AG09309 (cell line): ENCODE measurements around the gene ADK.

Experiments
- DNase-seq: peaks from one replicate; pipeline ENCODE4 v3.0.0-alpha.2; 2010; ENCODE audit warnings: low read depth
- H3K4me3 ChIP-seq: 2 replicates; pipeline ENCODE4 v1.5.1; 2011; ENCODE audit warnings: mild to moderate bottlenecking, low read depth, low read length, moderate library complexity; ENCODE audit not compliant: control insufficient read depth
- TF ChIP-seq, protein P1 (sequence below): IDR thresholded peaks from 2 replicates; pipeline ENCODE4 v1.5.1; 2011; ENCODE audit warnings: mild to moderate bottlenecking, low read depth, low read length, inconsistent platforms; ENCODE audit not compliant: insufficient read depth, control insufficient read depth; ENCODE audit errors: missing control alignments

ADK gene

DNA sequence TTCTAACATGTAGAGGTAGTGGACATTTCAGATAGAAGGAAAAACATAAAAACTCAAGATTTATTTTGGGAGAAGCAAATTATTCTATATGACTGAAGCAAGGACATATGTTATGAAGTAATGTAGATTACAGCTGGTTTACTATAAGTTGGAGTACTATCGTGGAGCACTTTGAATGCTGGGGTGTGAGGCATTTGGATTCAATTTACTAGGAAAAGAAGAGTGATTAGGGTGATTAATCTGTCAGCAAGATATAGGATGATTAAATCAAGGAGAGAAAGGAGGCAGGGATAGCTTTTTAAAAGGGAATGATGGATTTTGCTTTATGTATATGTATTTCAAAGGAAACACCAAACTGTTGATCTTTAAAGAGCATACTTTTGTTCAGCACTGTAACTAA is 356.9 kb downstream of the ADK start:
- DNase-seq: no peak
- H3K4me3 ChIP-seq: no peak overlapping the region
- TF ChIP-seq, protein P1, sequence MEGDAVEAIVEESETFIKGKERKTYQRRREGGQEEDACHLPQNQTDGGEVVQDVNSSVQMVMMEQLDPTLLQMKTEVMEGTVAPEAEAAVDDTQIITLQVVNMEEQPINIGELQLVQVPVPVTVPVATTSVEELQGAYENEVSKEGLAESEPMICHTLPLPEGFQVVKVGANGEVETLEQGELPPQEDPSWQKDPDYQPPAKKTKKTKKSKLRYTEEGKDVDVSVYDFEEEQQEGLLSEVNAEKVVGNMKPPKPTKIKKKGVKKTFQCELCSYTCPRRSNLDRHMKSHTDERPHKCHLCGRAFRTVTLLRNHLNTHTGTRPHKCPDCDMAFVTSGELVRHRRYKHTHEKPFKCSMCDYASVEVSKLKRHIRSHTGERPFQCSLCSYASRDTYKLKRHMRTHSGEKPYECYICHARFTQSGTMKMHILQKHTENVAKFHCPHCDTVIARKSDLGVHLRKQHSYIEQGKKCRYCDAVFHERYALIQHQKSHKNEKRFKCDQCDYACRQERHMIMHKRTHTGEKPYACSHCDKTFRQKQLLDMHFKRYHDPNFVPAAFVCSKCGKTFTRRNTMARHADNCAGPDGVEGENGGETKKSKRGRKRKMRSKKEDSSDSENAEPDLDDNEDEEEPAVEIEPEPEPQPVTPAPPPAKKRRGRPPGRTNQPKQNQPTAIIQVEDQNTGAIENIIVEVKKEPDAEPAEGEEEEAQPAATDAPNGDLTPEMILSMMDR: no peak

DNA sequence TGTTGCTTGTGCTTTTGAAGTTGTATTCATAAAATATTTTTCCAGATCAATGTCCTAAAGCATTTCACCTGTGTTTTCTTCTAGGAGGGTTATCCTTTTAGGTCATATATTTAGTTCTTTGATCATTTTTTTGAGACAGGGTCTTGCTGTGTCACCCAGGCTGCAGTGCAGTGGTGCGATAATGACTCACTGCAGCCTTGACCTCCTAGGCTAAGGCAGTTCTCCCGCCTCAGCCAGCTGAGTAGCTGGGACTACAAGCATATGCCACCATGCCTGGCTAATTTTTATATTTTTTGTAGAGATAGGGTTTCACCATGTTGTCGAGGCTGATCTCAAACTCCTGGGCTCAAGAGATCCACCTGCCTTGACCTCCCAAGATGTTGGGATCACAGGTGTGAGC is 359.6 kb downstream of the ADK start:
- DNase-seq: no peak
- no peak overlapping the region for H3K4me3 ChIP-seq
- TF ChIP-seq, protein P1: no peak

DNA sequence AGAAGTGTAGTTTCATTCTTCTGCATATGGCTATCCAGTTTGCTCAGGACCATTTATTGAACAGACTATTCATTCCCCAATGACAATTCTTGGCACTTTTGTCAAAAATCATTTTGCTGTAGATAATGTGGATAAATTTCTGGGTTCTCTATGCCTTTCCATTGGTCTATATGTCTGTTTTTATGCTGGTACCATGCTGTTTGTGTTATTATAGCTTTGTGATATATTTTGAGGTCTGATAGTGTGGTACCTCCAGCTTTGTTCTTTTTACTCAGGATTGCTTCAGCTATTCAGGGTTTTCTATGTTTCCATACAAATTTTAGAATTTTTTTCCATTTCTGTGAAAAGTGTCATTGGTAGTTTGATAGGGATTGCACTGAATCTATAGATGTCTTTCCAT is 360.0 kb downstream of the ADK start:
- no peak overlapping the region for H3K4me3 ChIP-seq
- DNase-seq: no peak
- TF ChIP-seq, protein P1: no peak

DNA sequence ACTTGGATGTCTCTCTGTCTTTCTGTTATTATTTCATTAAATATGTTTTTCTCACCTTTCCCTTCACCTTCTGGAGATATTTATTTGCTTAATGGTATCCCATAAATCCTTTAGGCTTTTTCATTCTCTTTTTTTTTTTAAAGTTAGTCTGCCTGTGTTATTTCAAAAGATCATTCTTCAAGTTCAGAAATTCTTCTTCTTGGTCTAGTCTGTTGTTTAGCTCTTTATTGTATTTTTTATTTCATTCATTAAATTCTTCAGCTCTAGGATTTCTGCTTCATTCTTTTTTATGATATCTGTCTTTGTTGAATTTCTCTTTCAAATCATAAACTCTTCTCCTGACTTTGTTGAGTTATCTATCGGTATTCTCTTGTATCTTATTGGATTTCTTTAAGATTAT is 363.3 kb downstream of the ADK start:
- TF ChIP-seq, protein P1: no peak
- DNase-seq: no peak
- no peak overlapping the region for H3K4me3 ChIP-seq

DNA sequence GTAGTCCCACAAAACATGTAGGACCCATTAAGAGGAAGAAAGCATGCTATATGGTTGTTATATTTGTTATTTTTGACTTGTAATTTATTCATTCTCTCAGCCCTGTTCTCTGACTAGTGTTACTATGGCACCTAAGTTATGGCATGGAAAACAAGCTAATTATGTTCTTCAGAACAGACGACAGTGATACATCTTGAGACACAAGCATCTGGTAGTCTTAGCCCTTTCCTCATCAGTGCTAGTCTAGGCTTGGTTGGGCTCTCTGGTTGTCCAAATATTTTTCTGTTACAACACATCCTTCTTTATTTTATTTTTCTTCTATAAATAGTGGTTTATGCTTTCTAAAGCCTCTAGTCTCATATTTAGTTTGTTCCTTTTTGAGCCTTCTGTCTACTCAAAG is 367.0 kb downstream of the ADK start:
- no peak overlapping the region for H3K4me3 ChIP-seq
- no peak for DNase-seq
- TF ChIP-seq, protein P1: no peak

DNA sequence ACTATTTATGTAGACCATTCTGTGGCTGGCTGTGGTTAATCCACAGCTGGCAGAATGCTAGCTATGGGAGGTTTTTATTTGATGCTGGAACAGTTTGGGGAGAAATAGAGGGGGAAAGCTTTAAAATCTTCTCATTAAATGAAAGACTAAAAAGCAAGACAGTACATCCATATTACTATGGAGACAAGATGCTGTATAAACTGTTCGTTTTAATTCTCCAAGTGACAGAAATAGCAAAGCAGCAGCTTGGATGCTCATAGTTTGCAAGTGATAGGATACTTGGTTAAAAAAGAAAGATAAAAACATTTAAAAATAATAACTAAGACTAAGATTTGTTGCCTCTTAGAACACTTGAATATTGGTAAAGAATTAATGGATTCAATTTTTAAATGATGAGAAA is 370.5 kb downstream of the ADK start:
- no peak overlapping the region for H3K4me3 ChIP-seq
- no peak for DNase-seq
- TF ChIP-seq, protein P1: no peak

DNA sequence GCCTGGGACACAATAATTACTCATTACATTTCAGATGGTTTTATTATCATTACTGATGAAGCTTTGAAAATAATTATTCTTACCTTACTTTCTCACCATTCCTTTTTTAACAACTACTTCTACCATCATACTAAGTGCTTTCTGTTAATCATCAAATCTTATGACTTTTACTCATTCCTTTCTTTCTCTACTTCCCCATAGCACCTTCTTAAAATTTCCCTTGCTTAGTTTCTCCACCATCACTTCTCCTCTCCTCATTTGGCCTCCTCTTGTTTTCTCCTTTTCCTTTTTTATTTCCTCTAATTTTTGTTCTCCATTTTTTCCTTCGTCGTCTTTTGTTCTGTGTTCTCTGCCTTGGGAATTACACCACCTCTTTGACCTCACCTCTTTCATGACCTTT is 372.2 kb downstream of the ADK start:
- H3K4me3 ChIP-seq: no peak overlapping the region
- DNase-seq: no peak
- TF ChIP-seq, protein P1: no peak
